Nephron progenitor cell (in vitro differentiated cells): ENCODE measurements around the gene OSBP2.

ENCODE experiments used
- DNase-seq: peaks from one replicate; pipeline ENCODE4 v3.0.0; 2021
- H3K27ac Mint-ChIP-seq: 2 replicates; pipeline ENCODE4 v1.8.0; 2021; ENCODE audit warnings: mild to moderate bottlenecking, moderate library complexity, mixed read lengths
- H3K27me3 Mint-ChIP-seq: 2 replicates; pipeline ENCODE4 v1.8.0; 2021; ENCODE audit warnings: mild to moderate bottlenecking, low read depth, mixed read lengths; ENCODE audit not compliant: poor library complexity
- H3K36me3 Mint-ChIP-seq: 2 replicates; pipeline ENCODE4 v1.8.0; 2021; ENCODE audit warnings: low read depth, mixed read lengths
- H3K4me1 Mint-ChIP-seq: 2 replicates; pipeline ENCODE4 v1.8.0; 2021; ENCODE audit warnings: mixed read lengths
- H3K4me3 Mint-ChIP-seq: 2 replicates; pipeline ENCODE4 v1.8.0; 2021; ENCODE audit warnings: mild to moderate bottlenecking, moderate library complexity, mixed read lengths
- H3K9me3 Mint-ChIP-seq: 2 replicates; pipeline ENCODE4 v1.8.0; 2021; ENCODE audit warnings: mild to moderate bottlenecking, moderate library complexity, mixed read lengths
- CTCF ChIP-seq: fragments of 200-600 bp; sonication (generic); IDR thresholded peaks from 2 replicates; pipeline ENCODE4 v1.5.0; 2021; ENCODE audit warnings: antibody characterized with exemption

OSBP2 gene

GRCh38 chr22:30919973-30920372, 225.3 kb downstream of the OSBP2 start:
- peaks cover 5% of the 10 kb centered on the region for H3K27me3 Mint-ChIP-seq
- no peak for DNase-seq
- peaks cover 13% of the 10 kb centered on the region for H3K4me1 Mint-ChIP-seq
- no peak overlapping the region for H3K27ac Mint-ChIP-seq
- peaks cover 12% of the 10 kb centered on the region for H3K36me3 Mint-ChIP-seq
- no peak for TF ChIP-seq CTCF
- H3K9me3 Mint-ChIP-seq: peaks cover 13% of the 10 kb centered on the region
- H3K4me3 Mint-ChIP-seq: no peak overlapping the region

GRCh38 chr22:30920407-30920806, 225.7 kb downstream of the OSBP2 start:
- DNase-seq: peak; percentile 93
- H3K36me3 Mint-ChIP-seq: peaks cover 16% of the 10 kb centered on the region
- peak; percentile 90 for TF ChIP-seq CTCF
- peaks cover 12% of the 10 kb centered on the region for H3K9me3 Mint-ChIP-seq
- no peak overlapping the region for H3K27ac Mint-ChIP-seq
- H3K4me3 Mint-ChIP-seq: no peak overlapping the region
- H3K4me1 Mint-ChIP-seq: peaks cover 13% of the 10 kb centered on the region
- peaks cover 5% of the 10 kb centered on the region for H3K27me3 Mint-ChIP-seq

GRCh38 chr22:30921108-30921507, 226.4 kb downstream of the OSBP2 start:
- H3K4me1 Mint-ChIP-seq: peaks cover 13% of the 10 kb centered on the region

GRCh38 chr22:30922151-30922611, 227.5 kb downstream of the OSBP2 start:
- H3K36me3 Mint-ChIP-seq: peaks cover 25% of the 10 kb centered on the region
- H3K9me3 Mint-ChIP-seq: no peaks in the 10 kb centered on the region
- peak overlapping the region; percentile 89 for H3K27ac Mint-ChIP-seq
- peaks cover 13% of the 10 kb centered on the region for H3K4me1 Mint-ChIP-seq
- H3K4me3 Mint-ChIP-seq: no peak overlapping the region
- TF ChIP-seq CTCF: no peak
- DNase-seq: no peak
- H3K27me3 Mint-ChIP-seq: peaks cover 5% of the 10 kb centered on the region

More at GRCh38 chr22:30921108-30921507, 226.4 kb downstream of the OSBP2 start:
- Mint-ChIP-seq H3K36me3 (peaks cover 17% of the 10 kb centered on the region), H3K9me3 (peaks cover 5% of the 10 kb centered on the region), H3K27me3 (peaks cover 5% of the 10 kb centered on the region), H3K4me3 (no peak overlapping the region), H3K27ac (peak overlapping the region; percentile 33)
- no peak for DNase-seq
- no peak for TF ChIP-seq CTCF

GRCh38 chr22:30923168-30923900, 228.7 kb downstream of the OSBP2 start:
- no peak for TF ChIP-seq CTCF
- Mint-ChIP-seq H3K4me1 (peaks cover 13% of the 10 kb centered on the region), H3K36me3 (peaks cover 34% of the 10 kb centered on the region), H3K4me3 (no peak overlapping the region), H3K27me3 (peaks cover 5% of the 10 kb centered on the region), H3K27ac (no peak overlapping the region), H3K9me3 (no peaks in the 10 kb centered on the region)
- DNase-seq: no peak

GRCh38 chr22:30925667-30926066, 231.0 kb downstream of the OSBP2 start:
- peaks cover 45% of the 10 kb centered on the region for H3K36me3 Mint-ChIP-seq
- no peaks in the 10 kb centered on the region for H3K9me3 Mint-ChIP-seq
- TF ChIP-seq CTCF: no peak
- H3K27ac Mint-ChIP-seq: no peak overlapping the region
- peaks cover 5% of the 10 kb centered on the region for H3K27me3 Mint-ChIP-seq
- no peak for DNase-seq
- peaks cover 8% of the 10 kb centered on the region for H3K4me1 Mint-ChIP-seq
- H3K4me3 Mint-ChIP-seq: no peak overlapping the region
